Fibroblast of lung (primary cell): Measurements from ENCODE around the gene UTY. TPM values are rescaled to one million over a fixed set of nuclear protein-coding genes. Genes with fewer than 3 reads are reported as not detected.

Experiments
- DNase-seq, 2 donors: peaks; one replicate each; pipeline versions ENCODE4 v3.0.0 to v3.0.0-alpha.2; 2010; ENCODE audit warnings: low read depth in 2 of 2
- H2AFZ ChIP-seq: 2 replicates; pipeline ENCODE4 v1.5.1; 2012; ENCODE audit warnings: low read length, control low read depth, inconsistent platforms
- H3K27ac ChIP-seq: 2 replicates; pipeline ENCODE4 v1.5.1; 2011; ENCODE audit warnings: low read length, control low read depth; ENCODE audit not compliant: insufficient read depth
- H3K27me3 ChIP-seq: 2 replicates; pipeline ENCODE4 v1.5.1; 2011; ENCODE audit warnings: mild to moderate bottlenecking, low read length; ENCODE audit not compliant: control insufficient read depth, insufficient read depth
- H3K36me3 ChIP-seq: 2 replicates; pipeline ENCODE4 v1.5.1; 2011; ENCODE audit warnings: low read length; ENCODE audit not compliant: control insufficient read depth, insufficient read depth
- H3K4me1 ChIP-seq: 2 replicates; pipeline ENCODE4 v1.5.1; 2011; ENCODE audit warnings: low read length; ENCODE audit not compliant: control insufficient read depth, insufficient read depth; ENCODE audit errors: extremely low read depth
- H3K4me2 ChIP-seq: 2 replicates; pipeline ENCODE4 v1.5.1; 2011; ENCODE audit warnings: low read length, control low read depth; ENCODE audit not compliant: insufficient read depth; ENCODE audit errors: extremely low read depth
- H3K4me3 ChIP-seq, 4 experiments: fragments of 200-600 bp in 1 of 4; sonication (generic) in 1 of 4; replicated peaks in 1 of 4; 2 replicates each; pipeline ENCODE4 v1.5.1; 2011 to 2016; ENCODE audit warnings: low read length in 4 of 4, low read depth in 3 of 4, mild to moderate bottlenecking in 3 of 4, control low read depth in 2 of 4, inconsistent platforms in 1 of 4, mixed read lengths in 1 of 4; ENCODE audit not compliant: insufficient read depth in 1 of 4; ENCODE audit errors: control extremely low read depth in 1 of 4
- H3K79me2 ChIP-seq: 2 replicates; pipeline ENCODE4 v1.5.1; 2012; ENCODE audit warnings: mild to moderate bottlenecking, low read length, inconsistent platforms; ENCODE audit not compliant: control insufficient read depth, insufficient read depth
- H3K9ac ChIP-seq: 2 replicates; pipeline ENCODE4 v1.5.1; 2011; ENCODE audit warnings: mild to moderate bottlenecking, low read length, control low read depth; ENCODE audit not compliant: insufficient read depth
- H3K9me3 ChIP-seq: 2 replicates; pipeline ENCODE4 v1.5.1; 2012; ENCODE audit warnings: low read depth, low read length; ENCODE audit not compliant: control insufficient read depth, insufficient read depth
- H4K20me1 ChIP-seq: 2 replicates; pipeline ENCODE4 v1.5.1; 2011; ENCODE audit warnings: low read length; ENCODE audit not compliant: control insufficient read depth, insufficient read depth; ENCODE audit errors: extremely low read depth
- CTCF ChIP-seq, 2 donors: IDR thresholded peaks in 1 of 2; conservative IDR thresholded peaks in 1 of 2; 1 replicate in 1 of 2; 2 replicates in 1 of 2; pipeline ENCODE4 v1.5.1; 2011 to 2012; ENCODE audit warnings: low read length in 2 of 2, control low read depth in 1 of 2, inconsistent platforms in 1 of 2, low read depth in 1 of 2, mild to moderate bottlenecking in 1 of 2
- EZH2 ChIP-seq: IDR thresholded peaks from 2 replicates; pipeline ENCODE4 v1.5.1; 2012; ENCODE audit warnings: low read length, control low read depth, mild to moderate bottlenecking; ENCODE audit errors: missing control alignments
- polyA plus RNA-seq, 2 donors: library from polyadenylated mRNA; depleted of rRNA in 1 of 2; stranded (reverse) in 1 of 2; unstranded in 1 of 2; fragments of >200 nt; gene quantifications; 2 replicates each; pipeline ENCODE4 v1.2.1, GENCODE V29; 2011 to 2012; ENCODE audit warnings: missing spikeins in 1 of 2
- total RNA-seq: library from RNA; depleted of rRNA; stranded (reverse); fragments of >200 nt; gene quantifications from 2 replicates; pipeline ENCODE4 v1.2.1, GENCODE V29; 2014

UTY gene
- total and polyA plus RNA-seq, 2 donors (not counting 1 experiment from before 2014, with no cell fraction given): 7.7 TPM; not detected in 1

GRCh38 chrY:13435206-13435967 lies 44.4 kb downstream of the UTY start:
- Histone ChIP-seq H2AFZ (no peak overlapping the region), H4K20me1 (no peaks in the 10 kb centered on the region), H3K9ac (no peak overlapping the region), H3K27ac (no peak overlapping the region), H3K4me3 (no peak overlapping the region), H3K4me2 (no peak overlapping the region), H3K4me1 (no peaks in the 10 kb centered on the region), H3K79me2 (peaks cover 1% of the 10 kb centered on the region), H3K27me3 (no peaks in the 10 kb centered on the region), H3K36me3 (no peaks in the 10 kb centered on the region), H3K9me3 (no peaks in the 10 kb centered on the region)
- TF ChIP-seq CTCF (conservative IDR thresholded peaks at IDR 0.05 in 1 of 2, IDR thresholded peaks at IDR 0.05 in 1 of 2; ENCODE audit: low read depth in 1 of 2, low read length in 2 of 2) (no peak), EZH2 (no peak)
- DNase-seq: no peak

GRCh38 chrY:13432293-13433025 lies 47.4 kb downstream of the UTY start:
- Histone ChIP-seq H3K4me3 (no peak overlapping the region), H3K27ac (no peak overlapping the region), H4K20me1 (no peaks in the 10 kb centered on the region), H3K79me2 (peaks cover 1% of the 10 kb centered on the region), H2AFZ (no peak overlapping the region), H3K27me3 (no peaks in the 10 kb centered on the region), H3K4me2 (no peak overlapping the region), H3K36me3 (no peaks in the 10 kb centered on the region), H3K4me1 (no peaks in the 10 kb centered on the region), H3K9ac (no peak overlapping the region), H3K9me3 (no peaks in the 10 kb centered on the region)
- no peak for DNase-seq
- TF ChIP-seq EZH2 (no peak), CTCF (conservative IDR thresholded peaks at IDR 0.05 in 1 of 2, IDR thresholded peaks at IDR 0.05 in 1 of 2; ENCODE audit: low read depth in 1 of 2, low read length in 2 of 2) (no peak)

GRCh38 chrY:13429551-13429950 lies 50.3 kb downstream of the UTY start:
- H3K9ac ChIP-seq: no peak overlapping the region
- H3K79me2 ChIP-seq: peaks cover 1% of the 10 kb centered on the region
- no peak for DNase-seq
- no peak overlapping the region for H3K4me2 ChIP-seq
- no peaks in the 10 kb centered on the region for H3K4me1 ChIP-seq
- no peaks in the 10 kb centered on the region for H3K27me3 ChIP-seq
- no peak overlapping the region for H3K4me3 ChIP-seq
- no peaks in the 10 kb centered on the region for H4K20me1 ChIP-seq
- no peaks in the 10 kb centered on the region for H3K36me3 ChIP-seq
- TF ChIP-seq EZH2 (no peak), CTCF (conservative IDR thresholded peaks at IDR 0.05 in 1 of 2, IDR thresholded peaks at IDR 0.05 in 1 of 2; ENCODE audit: low read depth in 1 of 2, low read length in 2 of 2) (no peak)
- no peak overlapping the region for H3K27ac ChIP-seq
- H2AFZ ChIP-seq: no peak overlapping the region
- H3K9me3 ChIP-seq: no peaks in the 10 kb centered on the region
